ENCODE data around the gene STK11.

The STK11 gene

GRCh38 chr19:1269478-1270212 is 64.1 kb downstream of the STK11 start:
- peak in 50 of 51 donors; percentile 37 to 91 (median 77) for DNase-seq

- DNase-seq, result no peak
Measured at GRCh38 chr19:1270213-1270853, 64.8 kb downstream of the STK11 start.

- DNase-seq, result no peak
Measured at GRCh38 chr19:1270854-1271527, 65.4 kb downstream of the STK11 start.

- peak in 1 of 51 donors; percentile 35 for DNase-seq
Measured at GRCh38 chr19:1271528-1272422, 66.2 kb downstream of the STK11 start.

GRCh38 chr19:1272423-1273262 is 67.1 kb downstream of the STK11 start:
- peak in 9 of 51 donors; percentile 11 to 36 (median 19) for DNase-seq

GRCh38 chr19:1273263-1274041 is 67.9 kb downstream of the STK11 start:
- DNase-seq, result no peak

GRCh38 chr19:1274081-1274851 is 68.7 kb downstream of the STK11 start:
- no peak for DNase-seq

GRCh38 chr19:1274852-1275259 is 69.3 kb downstream of the STK11 start:
- no peak for DNase-seq

GRCh38 chr19:1275260-1275975 is 69.8 kb downstream of the STK11 start, which contains the start of gene FAM174C:
Gene FAM174C (plus strand): TSS chr19:1275530. CDS start chr19:1275550, 20 bp downstream.
- DNase-seq, result peak; percentile 66 to 98 (median 92)

GRCh38 chr19:1275976-1276627 is 70.5 kb downstream of the STK11 start:
- DNase-seq, result peak in 2 of 51 donors; percentile 55

GRCh38 chr19:1276628-1277022 is 71.0 kb downstream of the STK11 start:
- DNase-seq, result no peak

GRCh38 chr19:1277061-1277460 is 71.5 kb downstream of the STK11 start:
- no peak for DNase-seq

All from hypothalamus (tissue), 51 donors.